K562 (cell line): ENCODE results near the gene CSNK1A1L. TPM values are rescaled to one million over a fixed set of nuclear protein-coding genes. Genes with fewer than 3 reads are reported as not detected.

Experiments
- ATAC-seq: fragments of 200-7000 bp; cut with Tn5 transposase; 3 replicates; pipeline ENCODE4 v1.9.1; 2020; ENCODE audit warnings: moderate library complexity
- BruUV-seq: library from RNA; stranded (reverse); fragments of 400-500 nt; replicated peaks from 2 replicates; lab custom pipeline; 2021; lab: Mats Ljungman, UMichigan
- CTCF ChIA-PET: fragments of 300-600 bp; formaldehyde crosslinking; extraction: SDS; loops from one replicate; lab custom pipeline; 2021; ENCODE audit warnings: low intra/inter-chr PET ratio; lab: Yijun Ruan, JAX
- POLR2A ChIA-PET: fragments of 300-600, 350-650 bp; sonication (Branson Sonifier 250); formaldehyde crosslinking; extraction: SDS; loops from one replicate; lab custom pipeline; 2021; ENCODE audit warnings: antibody characterized with exemption, inconsistent platforms; lab: Yijun Ruan, JAX
- DNase-seq, 4 experiments: peaks; one replicate each; pipeline versions ENCODE4 v3.0.0 to v3.0.0-alpha.2; 2011 to 2018; ENCODE audit warnings: low spot score in 3 of 4, mixed read lengths in 3 of 4; ENCODE audit errors: extremely low read depth in 1 of 4
- FAIRE-seq: peaks from 2 replicates; lab custom pipeline; 2011; peaks lifted over from hg19 to GRCh38; lab: Jason Lieb, UNC
- H2AFZ ChIP-seq: 2 replicates; pipeline ENCODE4 v1.6.0; 2011; ENCODE audit warnings: low read depth, low read length, control low read depth, inconsistent platforms
- H3K27ac ChIP-seq: fragments of 200-600 bp; 3 replicates; pipeline ENCODE4 v1.8.0; 2011; ENCODE audit warnings: low read depth, mild to moderate bottlenecking, control low read depth, inconsistent platforms, low read length, moderate library complexity, mixed read lengths; ENCODE audit errors: extremely low read depth
- H3K27me3 ChIP-seq, 2 experiments: fragments of 300-600 bp in 1 of 2; 2 replicates in 1 of 2; 3 replicates in 1 of 2; pipeline versions ENCODE4 v1.6.0 to v1.8.0; 2011; ENCODE audit warnings: inconsistent platforms in 2 of 2, low read length in 2 of 2, mild to moderate bottlenecking in 1 of 2, mixed read lengths in 1 of 2, moderate library complexity in 1 of 2; ENCODE audit not compliant: control insufficient read depth in 2 of 2, insufficient read depth in 2 of 2
- H3K36me3 ChIP-seq: fragments of 300-600 bp; 3 replicates; pipeline ENCODE4 v1.8.0; 2011; ENCODE audit warnings: mild to moderate bottlenecking, low read length, inconsistent platforms; ENCODE audit not compliant: control insufficient read depth, insufficient read depth
- H3K4me1 ChIP-seq, 2 experiments: fragments of 200-600 bp in 1 of 2; replicated peaks in 1 of 2; 2 replicates in 1 of 2; 3 replicates in 1 of 2; pipeline versions ENCODE4 v1.5.1 to v1.8.0; 2011; ENCODE audit warnings: inconsistent platforms in 2 of 2, low read length in 2 of 2, mild to moderate bottlenecking in 1 of 2, mixed read lengths in 1 of 2, moderate library complexity in 1 of 2; ENCODE audit not compliant: control insufficient read depth in 2 of 2, insufficient read depth in 2 of 2
- H3K4me2 ChIP-seq: 2 replicates; pipeline ENCODE4 v1.6.1; 2011; ENCODE audit warnings: low read length, control low read depth, inconsistent platforms, mixed read lengths; ENCODE audit not compliant: insufficient read depth
- H3K4me3 ChIP-seq: fragments of 200-600 bp; sonication (generic), shearing (Covaris generic); 2 replicates; pipeline ENCODE4 v1.5.1; 2016; ENCODE audit warnings: control low read depth, inconsistent platforms
- H3K79me2 ChIP-seq: fragments of 200-600 bp; 3 replicates; pipeline ENCODE4 v1.8.0; 2011; ENCODE audit warnings: low read length, inconsistent platforms; ENCODE audit not compliant: control insufficient read depth, insufficient read depth
- H3K9ac ChIP-seq, 2 experiments: 2 replicates each; pipeline versions ENCODE4 v1.6.0 to v1.6.1; 2011; ENCODE audit warnings: low read depth in 2 of 2, low read length in 2 of 2, control low read depth in 1 of 2, inconsistent platforms in 1 of 2, mild to moderate bottlenecking in 1 of 2, mixed read lengths in 1 of 2; ENCODE audit not compliant: insufficient read depth in 1 of 2
- H3K9me1 ChIP-seq: one replicate; pipeline ENCODE4 v1.6.0; 2011; ENCODE audit warnings: inconsistent platforms, mild to moderate bottlenecking, low read length, moderate library complexity; ENCODE audit not compliant: control insufficient read depth, insufficient read depth
- H3K9me3 ChIP-seq: replicated peaks from 2 replicates; pipeline ENCODE4 v1.5.1; 2011; ENCODE audit warnings: low read depth, low read length, inconsistent platforms; ENCODE audit not compliant: control insufficient read depth, insufficient read depth
- H4K20me1 ChIP-seq: replicated peaks from 2 replicates; pipeline ENCODE4 v1.6.1; 2011; ENCODE audit warnings: low read length, inconsistent platforms, mixed read lengths; ENCODE audit not compliant: control insufficient read depth, insufficient read depth
- DMBX1 ChIP-seq: fragments of 250-450 bp; sonication (Bioruptor Pico); IDR thresholded peaks from 2 replicates; pipeline ENCODE4 v1.8.0; 2022; ENCODE audit warnings: inconsistent platforms, mild to moderate bottlenecking, moderate library complexity, borderline replicate concordance
- ETS2 ChIP-seq: IDR thresholded peaks from 2 replicates; pipeline ENCODE4 v1.6.1; 2016; ENCODE audit warnings: borderline replicate concordance, missing genetic modification characterization, mild to moderate bottlenecking, moderate library complexity, missing compliant biosample characterization; ENCODE audit not compliant: poor library complexity, severe bottlenecking
- HNRNPH1 ChIP-seq: fragments of 200-400 bp; formaldehyde crosslinking; optimal IDR thresholded peaks from 2 replicates; pipeline ENCODE3; 2017; ENCODE audit warnings: low read depth, mild to moderate bottlenecking, low read length, moderate library complexity
- HNRNPLL ChIP-seq: fragments of 200-400 bp; formaldehyde crosslinking; IDR thresholded peaks from 2 replicates; pipeline ENCODE4 v1.6.1; 2017; ENCODE audit warnings: low read length, low read depth, mild to moderate bottlenecking; ENCODE audit not compliant: poor library complexity, severe bottlenecking
- NR1H2 ChIP-seq: sonication (generic); formaldehyde crosslinking; IDR thresholded peaks from 2 replicates; pipeline ENCODE4 v1.4.0; 2020; ENCODE audit warnings: mild to moderate bottlenecking, missing genetic modification reagents
- WGBS: fragments of 100-300 bp; shearing (Covaris generic); methylation state at CpG from one replicate; pipeline ENCODE4 v1.1.6; 2016; ENCODE audit warnings: low coverage, mixed read lengths; ENCODE audit not compliant: insufficient coverage; ENCODE audit errors: missing lambda C conversion rate; 5-methylcytosine and 5-hydroxymethylcytosine counted together
- in situ Hi-C: fragments of 300-500 bp; cut with MboI; formaldehyde crosslinking; loops from 4 replicates; pipeline ENCODE4 v1.15.0; 2018; ENCODE audit warnings: inconsistent platforms, mixed read lengths
- intact Hi-C: fragments of 100-400 bp; cut with micrococcal nuclease; formaldehyde crosslinking; loops from 2 replicates; pipeline ENCODE4 v1.14.2; 2022
- polyA plus RNA-seq, 8 experiments: library from polyadenylated mRNA; depleted of rRNA in 4 of 8; stranded (reverse) in 5 of 8; unstranded in 3 of 8; fragments of >200 nt; fragmentation: Nextera tagmentation in 2 of 8; fragmentation: Illumina TruSeq in 1 of 8; extraction: Ambion mirVana in 2 of 8; extraction: Trizol in 1 of 8; gene quantifications; 2 replicates each; pipeline versions ENCODE4 v1.2.1 to v1.2.3, GENCODE V29; 2011 to 2014; ENCODE audit warnings: inconsistent platforms in 1 of 8, missing spikeins in 1 of 8
- total RNA-seq, 7 experiments: library from RNA; depleted of rRNA in 6 of 7; stranded (reverse); fragments of >200 nt in 6 of 7; fragmentation: Illumina TruSeq in 2 of 7; extraction: Trizol in 2 of 7; gene quantifications; 2 replicates each; pipeline versions ENCODE4 v1.2.1 to v1.2.3, GENCODE V29; 2011 to 2021; ENCODE audit warnings: low replicate concordance in 1 of 7

CSNK1A1L gene
- total and polyA plus RNA-seq, 9 of the 15 experiments (the other 6 are each of a cell fraction or from before 2014, with no cell fraction given) = not detected

DNA sequence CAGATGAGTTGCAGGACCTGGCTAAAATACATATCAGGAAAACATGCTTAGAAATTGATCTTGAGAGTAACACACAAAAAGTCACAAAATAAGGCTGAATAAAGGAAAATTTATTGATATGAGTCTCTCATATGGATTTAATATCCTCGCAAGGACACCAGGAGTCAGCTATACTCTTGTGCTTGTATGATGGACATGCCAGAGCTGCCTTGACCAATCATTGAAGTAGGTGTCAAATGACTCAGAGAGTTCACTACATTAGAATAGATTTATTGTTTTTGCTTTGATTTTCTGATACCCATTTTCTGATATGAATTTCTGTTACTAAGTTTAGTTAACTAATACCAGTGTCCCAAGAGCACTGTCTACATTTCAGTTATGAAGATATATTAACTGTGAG, 37.4 kb upstream of the CSNK1A1L start:
- no peak for FAIRE-seq
- H3K4me1 ChIP-seq = no peaks in the 10 kb centered on the region
- H3K4me3 ChIP-seq = no peak overlapping the region
- no peaks in the 10 kb centered on the region for H3K79me2 ChIP-seq
- no peak for ATAC-seq
- no peaks in the 10 kb centered on the region for H3K27me3 ChIP-seq
- no peak overlapping the region for H3K9ac ChIP-seq
- no peaks in the 10 kb centered on the region for H3K36me3 ChIP-seq
- H4K20me1 ChIP-seq = no peaks in the 10 kb centered on the region
- H3K27ac ChIP-seq = no peak overlapping the region
- intact Hi-C loops (no loop called here), in situ Hi-C loops (no loop called here)
- WGBS = 0% methylated on average over 1 of the region's 1 CpG
- H3K4me2 ChIP-seq = no peak overlapping the region
- BruUV-seq = no TSS peak
- no peaks in the 10 kb centered on the region for H3K9me1 ChIP-seq
- H2AFZ ChIP-seq = no peak overlapping the region
- ChIA-PET POLR2A (no interaction called here), CTCF (no interaction called here)
- no peaks in the 10 kb centered on the region for H3K9me3 ChIP-seq
- TF ChIP-seq HNRNPLL (no peak), DMBX1 (CRISPR knock-in tag) (no peak), NR1H2 (CRISPR knock-in tag) (no peak)
- no peak for DNase-seq

DNA sequence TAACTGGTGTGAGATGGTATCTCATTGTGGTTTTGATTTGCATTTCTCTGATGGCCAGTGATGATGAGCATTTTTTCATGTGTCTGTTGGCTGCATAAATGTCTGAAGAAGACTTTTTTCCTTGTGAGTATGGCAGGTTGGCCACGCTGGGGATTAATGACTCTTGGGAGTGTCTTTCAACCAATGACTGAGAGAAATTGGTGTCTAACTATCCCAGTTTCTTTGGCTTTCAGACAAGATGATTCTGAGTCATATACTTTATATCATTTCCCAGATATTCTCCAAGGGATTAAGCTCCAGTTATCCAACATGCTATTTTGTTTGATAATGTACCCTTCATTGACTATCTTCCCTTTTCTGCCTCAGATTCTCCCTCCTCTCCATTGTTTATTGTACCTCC, 35.5 kb upstream of the CSNK1A1L start:
- Histone ChIP-seq H3K27ac (no peak overlapping the region), H3K4me2 (no peak overlapping the region), H3K9ac (no peak overlapping the region), H3K9me1 (no peaks in the 10 kb centered on the region), H2AFZ (no peak overlapping the region), H3K4me1 (no peaks in the 10 kb centered on the region), H3K9me3 (no peaks in the 10 kb centered on the region), H3K79me2 (no peaks in the 10 kb centered on the region), H3K36me3 (no peaks in the 10 kb centered on the region), H3K4me3 (no peak overlapping the region), H3K27me3 (no peaks in the 10 kb centered on the region), H4K20me1 (no peaks in the 10 kb centered on the region)
- TF ChIP-seq HNRNPH1 (no peak), ETS2 (tag) (no peak)
- FAIRE-seq (no peak), ATAC-seq (no peak), DNase-seq (no peak)
- ChIA-PET CTCF (no interaction called here), POLR2A (no interaction called here)
- intact Hi-C loops (no loop called here), in situ Hi-C loops (no loop called here)
- WGBS = 0% methylated on average over 1 of the region's 1 CpG
- BruUV-seq = no TSS peak
